Left colon (tissue), 2 donors: ENCODE data around the gene ADAMTS19. TPM values are rescaled to one million over a fixed set of nuclear protein-coding genes. Genes with fewer than 3 reads are reported as not detected.

Experiments used
- ATAC-seq: fragments of 200-7000 bp; cut with Tn5 transposase; one replicate; pipeline ENCODE4 v1.9.1; 2020; ENCODE audit warnings: mild to moderate bottlenecking, moderate library complexity
- DNase-seq, 2 donors: peaks; one replicate each; pipeline ENCODE4 v3.0.0-alpha.2; 2020
- intact Hi-C, 2 donors: fragments of 100-400 bp; cut with DNase I in 1 of 2; cut with micrococcal nuclease in 1 of 2; formaldehyde crosslinking; loops; one replicate each; pipeline versions ENCODE4 v1.11.2 to v1.14.0; 2022; cut with DNase I, micrococcal nuclease
- total RNA-seq, 2 donors: library from RNA; stranded (reverse); fragmentation: NEBNext Ultra II Directional; extraction: Animal tissue kit (Norgen Biotek cat#: 25700); gene quantifications; one replicate each; pipeline ENCODE4 v1.2.1, GENCODE V29; 2021
- donor health status: DM: no; HTN: no; CAD: no.
- donor health status: DM: yes; HTN: yes; CAD: no.

Gene ADAMTS19
- total RNA-seq, 2 donors from 2014 or later: 0.49 to 0.67 TPM

GRCh38 chr5:129718471-129719090, 258.5 kb downstream of the ADAMTS19 start:
- no peak for DNase-seq
- ATAC-seq: no peak

GRCh38 chr5:129724222-129724621, 264.1 kb downstream of the ADAMTS19 start:
- intact Hi-C loops: no loop called here
- DNase-seq: no peak
- no peak for ATAC-seq

More at GRCh38 chr5:129718471-129719090, 258.5 kb downstream of the ADAMTS19 start:
- intact Hi-C loops: no loop called here

- ATAC-seq: no peak
- intact Hi-C loops: no loop called here
- DNase-seq: no peak
These were observed 264.5 kb downstream of the ADAMTS19 start for GRCh38 chr5:129724647-129725046.

GRCh38 chr5:129739773-129740172, 279.7 kb downstream of the ADAMTS19 start:
- intact Hi-C loops: no loop called here
- ATAC-seq: no peak
- no peak for DNase-seq

GRCh38 chr5:129743541-129744187, 283.6 kb downstream of the ADAMTS19 start:
- ATAC-seq: no peak
- intact Hi-C loops: no loop called here
- no peak for DNase-seq

GRCh38 chr5:129745997-129746396, 285.9 kb downstream of the ADAMTS19 start:
- DNase-seq (no peak), ATAC-seq (no peak)
- intact Hi-C loops: no loop called here

GRCh38 chr5:129746876-129747275, 286.8 kb downstream of the ADAMTS19 start:
- DNase-seq (no peak), ATAC-seq (no peak)
- intact Hi-C loops: no loop called here

- intact Hi-C loops: no loop called here
- no peak for ATAC-seq
- DNase-seq: no peak
These were observed 287.7 kb downstream of the ADAMTS19 start, which contains the start of gene MINAR2 for GRCh38 chr5:129747572-129748407. Gene MINAR2, plus strand, starts transcription at chr5:129748094. Its CDS starts 97 bp downstream, at chr5:129748191.

GRCh38 chr5:129748913-129749880, 289.1 kb downstream of the ADAMTS19 start:
- no peak for DNase-seq
- intact Hi-C loops: no loop called here

GRCh38 chr5:129760636-129761325, 300.7 kb downstream of the ADAMTS19 start:
- no peak for DNase-seq
- ATAC-seq: no peak
- intact Hi-C loops: no loop called here

More at GRCh38 chr5:129748913-129749880, 289.1 kb downstream of the ADAMTS19 start:
- no peak for ATAC-seq

GRCh38 chr5:129763651-129764050, 303.6 kb downstream of the ADAMTS19 start:
- intact Hi-C loops: no loop called here
- ATAC-seq (no peak), DNase-seq (no peak)

- intact Hi-C loops: no loop called here
- no peak for DNase-seq
- ATAC-seq: no peak
These were observed 306.7 kb downstream of the ADAMTS19 start for GRCh38 chr5:129766798-129767197.

GRCh38 chr5:129767927-129768380, 307.9 kb downstream of the ADAMTS19 start:
- ATAC-seq (peak; percentile 95), DNase-seq (peak; percentile 49 to 61)
- intact Hi-C loops: no loop called here

- DNase-seq (no peak), ATAC-seq (peak; percentile 71)
- intact Hi-C loops: no loop called here
These were observed 308.6 kb downstream of the ADAMTS19 start for GRCh38 chr5:129768735-129769134.

GRCh38 chr5:129770024-129770820, 310.1 kb downstream of the ADAMTS19 start:
- ATAC-seq (no peak), DNase-seq (no peak)
- intact Hi-C loops: loop anchor here in 1 of 2 donors (5.0 kb wide), 1 partner anchor 863 kb away; no protein-coding TSS in a partner anchor

- ATAC-seq (peak; percentile 71), DNase-seq (peak in 1 of 2 donors; percentile 50)
- intact Hi-C loops: loop anchor here in 1 of 2 donors (5.0 kb wide), 1 partner anchor 864 kb away; no protein-coding TSS in a partner anchor
These were observed 311.1 kb downstream of the ADAMTS19 start for GRCh38 chr5:129771058-129771838.
